Measurements from ENCODE around the gene ANKRD44.

Gene ANKRD44

DNA sequence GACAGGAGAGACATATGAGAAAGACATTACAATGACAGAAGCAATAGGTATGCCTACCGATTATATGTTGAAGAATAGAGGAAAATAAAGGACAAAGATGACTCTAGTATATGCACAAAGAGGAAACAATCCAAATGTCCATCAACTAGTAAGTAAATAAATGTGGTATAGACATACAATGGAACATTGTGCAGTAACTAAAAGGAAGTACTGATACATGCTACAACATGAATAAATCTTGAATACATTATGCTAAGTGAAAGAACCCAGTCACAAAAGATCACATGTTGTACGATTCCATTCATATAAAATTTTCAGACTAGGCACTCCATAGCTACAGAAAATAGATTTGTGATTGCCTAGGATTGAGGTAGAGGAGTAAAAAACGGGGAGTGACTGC is 355.5 kb downstream of the ANKRD44 start:
- DNase-seq (ENCODE audit: low read depth), result no peak

- no peak for DNase-seq (ENCODE audit: low read depth)
These were observed 356.6 kb downstream of the ANKRD44 start for GRCh38 chr2:196954001-196954400.

- no peak for DNase-seq (ENCODE audit: low read depth)
These were observed 357.6 kb downstream of the ANKRD44 start for GRCh38 chr2:196952936-196953335.

- no peak for DNase-seq (ENCODE audit: low read depth)
These were observed 358.6 kb downstream of the ANKRD44 start for GRCh38 chr2:196951973-196952372.

DNA sequence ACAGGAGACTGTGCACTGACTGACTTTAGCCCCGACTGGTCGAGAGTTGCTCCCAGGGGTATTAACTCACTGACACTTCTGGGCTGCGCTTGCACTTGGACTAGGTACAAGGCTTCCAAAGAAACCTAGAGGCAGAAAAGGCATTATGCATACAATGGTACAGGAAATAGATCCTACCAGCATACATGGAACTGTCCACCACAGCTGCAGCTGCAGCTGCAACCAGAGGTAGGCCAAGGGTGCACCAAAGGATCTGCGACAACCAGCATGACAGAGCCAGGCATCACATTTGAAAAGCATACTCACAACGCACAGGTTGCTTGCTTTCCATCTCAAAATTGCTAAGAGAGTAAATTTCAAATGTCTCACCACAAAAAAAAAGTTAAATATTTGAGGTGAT is 361.5 kb downstream of the ANKRD44 start:
- DNase-seq (ENCODE audit: low read depth), result no peak

DNA sequence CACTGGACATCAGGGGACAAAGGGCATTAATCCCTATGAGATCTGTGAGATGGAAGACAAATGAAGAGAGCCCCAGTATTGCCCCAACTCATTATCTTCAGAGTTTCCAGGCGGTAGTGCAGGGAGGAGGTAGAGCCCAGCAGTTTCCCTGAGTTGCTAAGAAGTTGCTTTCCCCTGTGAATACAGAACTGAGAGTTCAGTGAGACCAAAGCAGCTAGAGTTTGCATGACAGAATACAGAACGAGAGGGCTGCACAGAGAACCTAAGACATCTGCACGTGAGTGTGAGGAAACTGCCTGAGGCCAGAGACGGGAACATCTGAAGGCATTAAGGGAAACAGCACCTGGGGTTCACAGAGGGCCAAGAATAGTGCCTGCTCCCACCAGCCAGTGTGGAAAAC is 366.0 kb downstream of the ANKRD44 start:
- DNase-seq (ENCODE audit: low read depth), result no peak

DNA sequence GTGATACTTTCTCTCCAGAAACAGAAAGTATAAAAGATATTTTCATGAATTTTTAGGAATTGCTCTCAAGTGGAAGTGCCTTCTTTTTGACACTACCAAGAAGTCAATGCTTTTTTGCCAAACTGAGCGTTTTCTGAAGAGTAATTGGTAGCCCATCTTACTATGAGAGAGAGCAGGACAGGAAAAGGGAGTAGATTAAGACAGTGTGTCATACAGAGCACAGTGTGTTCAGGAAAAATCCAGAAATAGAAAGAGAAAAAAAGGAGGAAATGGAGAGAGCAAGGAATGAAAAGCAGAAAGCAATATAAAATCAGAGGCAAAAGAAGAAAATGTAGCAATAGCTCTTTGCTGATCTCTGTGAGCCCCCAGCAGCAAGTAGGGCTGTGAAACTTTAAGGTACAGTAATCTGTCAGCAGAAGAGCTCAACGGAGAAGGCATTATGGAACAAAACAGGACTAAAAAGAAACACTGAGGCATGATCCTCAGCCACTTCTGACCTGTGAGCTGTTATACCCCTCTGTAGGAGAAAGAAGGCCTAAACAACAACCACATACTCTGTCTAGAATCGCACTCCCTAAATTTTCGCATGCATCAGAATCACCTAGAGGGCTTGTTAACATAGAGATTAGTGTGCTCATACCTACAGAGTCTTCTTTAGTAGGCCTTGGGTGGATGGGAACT is 369.0 kb downstream of the ANKRD44 start:
- DNase-seq (ENCODE audit: low read depth), result no peak

GRCh38 chr2:196939371-196939770 is 371.2 kb downstream of the ANKRD44 start:
- DNase-seq (ENCODE audit: low read depth), result no peak
